GM23338 (cell line): ENCODE data around the gene UBXN7. TPM values are rescaled to one million over a fixed set of nuclear protein-coding genes. Genes with fewer than 3 reads are reported as not detected.
"Not testable (repeated sequence)": the region's sequence is repeated elsewhere in the genome, so short reads cannot be mapped to it uniquely, and the experiment has no call there.

ENCODE experiments used
- ATAC-seq: fragments of 200-7000 bp; cut with Tn5 transposase; 3 replicates; pipeline ENCODE4 v1.9.1; 2020
- DNase-seq: peaks from one replicate; pipeline ENCODE4 v3.0.0-alpha.2; 2015; ENCODE audit warnings: low spot score
- H2AFZ ChIP-seq: fragments of 200-600 bp; sonication (generic); 2 replicates; pipeline ENCODE4 v1.8.0; 2016; ENCODE audit warnings: antibody characterized with exemption, mild to moderate bottlenecking, moderate library complexity
- H3F3A ChIP-seq: fragments of 200-600 bp; sonication (generic); replicated peaks from 2 replicates; pipeline ENCODE4 v1.8.0; 2017; ENCODE audit warnings: antibody characterized with exemption, mixed run types, low read depth
- H3K27ac ChIP-seq: fragments of 200-600 bp; sonication (generic); 2 replicates; pipeline ENCODE4 v1.6.1; 2016; ENCODE audit warnings: low read depth
- H3K27me3 ChIP-seq: fragments of 200-600 bp; sonication (generic); 2 replicates; pipeline ENCODE4 v1.8.0; 2016; ENCODE audit warnings: mild to moderate bottlenecking, mixed run types, moderate library complexity; ENCODE audit not compliant: insufficient read depth
- H3K36me3 ChIP-seq: fragments of 200-600 bp; sonication (generic); 2 replicates; pipeline ENCODE4 v1.8.0; 2016; ENCODE audit warnings: mild to moderate bottlenecking; ENCODE audit not compliant: insufficient read depth
- H3K4me1 ChIP-seq: fragments of 200-600 bp; sonication (generic); 2 replicates; pipeline ENCODE4 v1.8.0; 2016; ENCODE audit warnings: mild to moderate bottlenecking, moderate library complexity; ENCODE audit not compliant: insufficient read depth
- H3K4me2 ChIP-seq: fragments of 200-600 bp; sonication (generic); 2 replicates; pipeline ENCODE4 v1.7.1; 2017; ENCODE audit warnings: mixed run types
- H3K4me3 ChIP-seq: fragments of 200-600 bp; sonication (generic); 2 replicates; pipeline ENCODE4 v1.6.1; 2016; ENCODE audit warnings: mixed run types
- H3K79me2 ChIP-seq: fragments of 200-600 bp; sonication (generic); replicated peaks from 2 replicates; pipeline ENCODE4 v1.8.0; 2017; ENCODE audit warnings: mild to moderate bottlenecking; ENCODE audit not compliant: insufficient read depth
- H3K9me2 ChIP-seq: fragments of 200-600 bp; sonication (generic); 2 replicates; pipeline ENCODE4 v1.8.0; 2017; ENCODE audit not compliant: insufficient read depth
- H4K20me1 ChIP-seq: fragments of 200-600 bp; sonication (generic); replicated peaks from 2 replicates; pipeline ENCODE4 v1.8.0; 2017; ENCODE audit warnings: mild to moderate bottlenecking; ENCODE audit not compliant: insufficient read depth
- H3K27ac Mint-ChIP-seq: 2 replicates; pipeline ENCODE4 v1.8.0; 2020; ENCODE audit warnings: inconsistent platforms, mild to moderate bottlenecking, moderate library complexity, mixed read lengths
- H3K27me3 Mint-ChIP-seq: 3 replicates; pipeline ENCODE4 v1.8.0; 2022; ENCODE audit warnings: low read depth, mild to moderate bottlenecking, moderate library complexity, mixed read lengths, inconsistent platforms; ENCODE audit not compliant: insufficient read depth, poor library complexity
- H3K36me3 Mint-ChIP-seq: 3 replicates; pipeline ENCODE4 v1.8.0; 2021; ENCODE audit warnings: low read depth, mild to moderate bottlenecking, inconsistent platforms, moderate library complexity, mixed read lengths
- H3K4me1 Mint-ChIP-seq: 3 replicates; pipeline ENCODE4 v1.8.0; 2020; ENCODE audit warnings: mild to moderate bottlenecking, inconsistent platforms, mixed read lengths
- H3K4me3 Mint-ChIP-seq: 3 replicates; pipeline ENCODE4 v1.8.0; 2021; ENCODE audit warnings: moderate library complexity, mild to moderate bottlenecking, inconsistent platforms, mixed read lengths
- H3K9me3 Mint-ChIP-seq: 3 replicates; pipeline ENCODE4 v1.8.0; 2020; ENCODE audit warnings: moderate library complexity, mild to moderate bottlenecking, inconsistent platforms, mixed read lengths
- EZH2 ChIP-seq: fragments of 200-600 bp; sonication (generic); IDR thresholded peaks from one replicate; pipeline ENCODE4 v1.8.0; 2017; ENCODE audit warnings: antibody characterized with exemption, mild to moderate bottlenecking, low read depth; ENCODE audit not compliant: unreplicated experiment
- JUNB ChIP-seq: IDR thresholded peaks from one replicate; pipeline ENCODE4 v1.6.1; 2016; ENCODE audit warnings: antibody characterized with exemption; ENCODE audit not compliant: unreplicated experiment
- NANOG ChIP-seq: IDR thresholded peaks from 2 replicates; pipeline ENCODE4 v1.6.1; 2016; ENCODE audit warnings: antibody characterized with exemption, borderline replicate concordance
- POLR2AphosphoS5 ChIP-seq: IDR thresholded peaks from 2 replicates; pipeline ENCODE4 v1.6.1; 2016; ENCODE audit warnings: antibody characterized with exemption, low read depth
- STAT1 ChIP-seq: IDR thresholded peaks from one replicate; pipeline ENCODE4 v1.6.1; 2016; ENCODE audit warnings: antibody characterized with exemption; ENCODE audit not compliant: unreplicated experiment
- ZNF114 ChIP-seq: fragments of 250-450 bp; sonication (Bioruptor Pico); IDR thresholded peaks from 2 replicates; pipeline ENCODE4 v1.5.0; 2020; ENCODE audit warnings: mild to moderate bottlenecking, moderate library complexity
- polyA plus RNA-seq: library from polyadenylated mRNA; unstranded; fragments of >200 nt; fragmentation: Nextera tagmentation; extraction: Ambion mirVana; gene quantifications from 2 replicates; pipeline ENCODE4 v1.2.1, GENCODE V29; 2016
- total RNA-seq: library from RNA; depleted of rRNA; stranded (reverse); fragments of >200 nt; shearing (Covaris generic); gene quantifications from 2 replicates; pipeline ENCODE4 v1.2.3, GENCODE V29; 2014
- TF ChIP-seq, protein P1 (sequence below): IDR thresholded peaks from 2 replicates; pipeline ENCODE4 v1.6.1; 2016; ENCODE audit warnings: antibody characterized with exemption

The UBXN7 gene
- total and polyA plus RNA-seq, 2 experiments from 2014 or later, result 37.9 to 46.2 TPM

GRCh38 chr3:196472286-196472685 is 40.1 kb upstream of the UBXN7 start:
- no peak for DNase-seq
- Mint-ChIP-seq H3K27me3 (peaks cover 2% of the 10 kb centered on the region), H3K9me3 (no peaks in the 10 kb centered on the region), H3K27ac (no peak overlapping the region), H3K36me3 (peaks cover 56% of the 10 kb centered on the region), H3K4me1 (no peaks in the 10 kb centered on the region), H3K4me3 (no peak overlapping the region)
- Histone ChIP-seq H3K36me3 (peaks cover 41% of the 10 kb centered on the region), H3K4me1 (no peaks in the 10 kb centered on the region), H3K9me2 (no peaks in the 10 kb centered on the region), H3K79me2 (0 out of 2 replicates have a peak, but pooled peaks cover 8% of the 10 kb centered on the region), H3K27me3 (no peaks in the 10 kb centered on the region), H3K27ac (no peak overlapping the region), H2AFZ (no peak overlapping the region), H3F3A (no peaks in the 10 kb centered on the region), H3K4me2 (no peak overlapping the region), H3K4me3 (no peak overlapping the region), H4K20me1 (peaks cover 8% of the 10 kb centered on the region; the same call in 1 of the 2 replicates)
- TF ChIP-seq POLR2AphosphoS5, result no peak
- ATAC-seq, result no peak

DNA sequence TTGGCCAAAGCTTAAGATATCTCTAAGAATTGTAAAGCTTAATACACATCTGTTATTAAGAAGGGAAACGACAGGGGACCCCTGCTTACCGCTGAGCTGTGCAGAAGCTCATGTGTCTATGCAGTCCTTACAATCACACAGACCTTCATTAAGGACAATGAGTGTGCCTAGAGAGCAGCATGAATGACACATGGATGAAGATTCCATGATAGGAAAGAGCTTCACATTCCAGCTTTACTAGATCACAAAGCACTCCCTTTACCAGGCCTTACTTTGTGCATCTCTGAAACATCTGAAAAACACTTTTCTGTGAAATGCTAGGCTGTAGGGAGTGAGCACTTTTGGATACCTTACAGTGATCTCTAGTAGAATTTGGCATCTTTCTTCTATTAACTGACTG is 39.3 kb upstream of the UBXN7 start:
- peaks cover 8% of the 10 kb centered on the region; the same call in 1 of the 2 replicates for H4K20me1 ChIP-seq
- ATAC-seq (no peak), DNase-seq (no peak)
- peaks cover 33% of the 10 kb centered on the region for H3K36me3 ChIP-seq
- 0 out of 2 replicates have a peak, but pooled peaks cover 8% of the 10 kb centered on the region for H3K79me2 ChIP-seq
- H3K27ac ChIP-seq, result no peak overlapping the region
- peaks cover 5% of the 10 kb centered on the region for H3K27me3 Mint-ChIP-seq
- TF ChIP-seq STAT1 (no peak), POLR2AphosphoS5 (no peak), NANOG (no peak), ZNF114 (CRISPR knock-in tag) (no peak), EZH2 (no peak), JUNB (no peak)
- TF ChIP-seq, protein P1, sequence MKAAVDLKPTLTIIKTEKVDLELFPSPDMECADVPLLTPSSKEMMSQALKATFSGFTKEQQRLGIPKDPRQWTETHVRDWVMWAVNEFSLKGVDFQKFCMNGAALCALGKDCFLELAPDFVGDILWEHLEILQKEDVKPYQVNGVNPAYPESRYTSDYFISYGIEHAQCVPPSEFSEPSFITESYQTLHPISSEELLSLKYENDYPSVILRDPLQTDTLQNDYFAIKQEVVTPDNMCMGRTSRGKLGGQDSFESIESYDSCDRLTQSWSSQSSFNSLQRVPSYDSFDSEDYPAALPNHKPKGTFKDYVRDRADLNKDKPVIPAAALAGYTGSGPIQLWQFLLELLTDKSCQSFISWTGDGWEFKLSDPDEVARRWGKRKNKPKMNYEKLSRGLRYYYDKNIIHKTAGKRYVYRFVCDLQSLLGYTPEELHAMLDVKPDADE, result no peak
- no peaks in the 10 kb centered on the region for H3K4me1 ChIP-seq
- H2AFZ ChIP-seq, result no peak overlapping the region
- H3K9me3 Mint-ChIP-seq, result no peaks in the 10 kb centered on the region
- H3K27ac Mint-ChIP-seq, result no peak overlapping the region
- H3K4me1 Mint-ChIP-seq, result no peaks in the 10 kb centered on the region
- H3K9me2 ChIP-seq, result no peaks in the 10 kb centered on the region
- no peak overlapping the region for H3K4me2 ChIP-seq
- H3K4me3 ChIP-seq, result no peak overlapping the region
- H3K27me3 ChIP-seq, result no peaks in the 10 kb centered on the region
- H3K4me3 Mint-ChIP-seq, result no peak overlapping the region
- H3K36me3 Mint-ChIP-seq, result peaks cover 48% of the 10 kb centered on the region
- no peaks in the 10 kb centered on the region for H3F3A ChIP-seq

- H3K36me3 Mint-ChIP-seq, result peaks cover 37% of the 10 kb centered on the region
- not testable (repeated sequence) for ATAC-seq, H3K27me3 ChIP-seq, H3K4me2 ChIP-seq, H3K27ac ChIP-seq, H3K9me3 Mint-ChIP-seq, H4K20me1 ChIP-seq, H3K4me3 Mint-ChIP-seq, H3F3A ChIP-seq, H3K4me3 ChIP-seq, H3K27ac Mint-ChIP-seq, H3K79me2 ChIP-seq, H3K4me1 ChIP-seq, H3K27me3 Mint-ChIP-seq, H3K4me1 Mint-ChIP-seq, H3K9me2 ChIP-seq, DNase-seq, H2AFZ ChIP-seq
- peaks cover 32% of the 10 kb centered on the region for H3K36me3 ChIP-seq
Measured at GRCh38 chr3:196470182-196470581, 38.0 kb upstream of the UBXN7 start.
